GM12892 (cell line): Measurements from ENCODE around the gene JAKMIP2.

Experiments used
- POLR2A ChIP-seq: IDR thresholded peaks from 2 replicates; pipeline ENCODE4 v1.6.1; 2011; ENCODE audit warnings: low read depth, low read length, control low read depth
- POLR2AphosphoS5 ChIP-seq: IDR thresholded peaks from 2 replicates; pipeline ENCODE4 v1.6.1; 2011; ENCODE audit warnings: low read depth, low read length, control low read depth

DNA sequence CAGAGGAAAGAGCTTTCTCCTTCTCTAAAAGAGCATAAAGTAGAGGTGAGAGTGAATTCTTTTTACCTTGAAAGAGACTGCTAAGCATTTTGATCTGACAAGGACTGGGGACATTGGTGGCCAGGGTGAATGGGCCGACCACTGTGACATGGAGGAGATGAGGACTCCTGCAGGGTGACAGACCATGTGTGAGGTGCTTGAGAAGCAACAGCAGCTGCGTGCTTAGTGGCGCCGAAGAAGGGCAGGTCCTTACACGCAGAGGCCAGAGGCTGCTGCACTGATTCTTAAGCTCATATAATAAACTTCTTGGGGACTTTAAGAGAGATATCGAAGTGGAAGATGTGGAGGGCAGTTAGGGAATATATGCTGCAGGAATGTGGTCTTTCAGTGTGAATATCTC lies 8.7 kb upstream of the JAKMIP2 start:
- no peak for TF ChIP-seq POLR2AphosphoS5
- no peak for TF ChIP-seq POLR2A
